HCT116 (cell line): ENCODE measurements around the gene CFAP161.

Source experiments
- CTCF ChIP-seq, 3 experiments: fragments of 200-600 bp in 1 of 3; sonication (generic) in 1 of 3; IDR thresholded peaks in 2 of 3; conservative IDR thresholded peaks in 1 of 3; 2 replicates each; pipeline ENCODE4 v1.5.1; 2012 to 2017; ENCODE audit warnings: low read depth in 2 of 3, low read length in 2 of 3, antibody characterized with exemption in 1 of 3, borderline replicate concordance in 1 of 3, control low read depth in 1 of 3, mild to moderate bottlenecking in 1 of 3, mixed read lengths in 1 of 3, mixed run types in 1 of 3, moderate library complexity in 1 of 3; ENCODE audit not compliant: insufficient read depth in 1 of 3
- EZH2 ChIP-seq: fragments of 200-600 bp; sonication (generic); IDR thresholded peaks from 2 replicates; pipeline ENCODE4 v1.6.1; 2017; ENCODE audit warnings: antibody characterized with exemption, mixed run types
- EZH2phosphoT487 ChIP-seq: fragments of 200-600 bp; IDR thresholded peaks from 2 replicates; pipeline ENCODE4 v1.6.1; 2018; ENCODE audit warnings: antibody characterized with exemption, borderline replicate concordance
- JUND ChIP-seq: IDR thresholded peaks from 2 replicates; pipeline ENCODE4 v1.6.1; 2012
- MAX ChIP-seq: IDR thresholded peaks from 2 replicates; pipeline ENCODE4 v1.6.1; 2012
- POLR2A ChIP-seq: IDR thresholded peaks from 2 replicates; pipeline ENCODE4 v1.7.0; 2011; ENCODE audit warnings: borderline replicate concordance; ENCODE audit not compliant: insufficient read depth, insufficient read length; ENCODE audit errors: extremely low read depth
- POLR2AphosphoS5 ChIP-seq: IDR thresholded peaks from 2 replicates; pipeline ENCODE4 v1.6.1; 2011; ENCODE audit warnings: mild to moderate bottlenecking, low read depth, low read length, moderate library complexity
- SRF ChIP-seq: IDR thresholded peaks from 2 replicates; pipeline ENCODE4 v1.6.1; 2012; ENCODE audit warnings: low read depth
- YY1 ChIP-seq: IDR thresholded peaks from 2 replicates; pipeline ENCODE4 v1.6.1; 2011; ENCODE audit warnings: low read length, low read depth, moderate library complexity, mild to moderate bottlenecking; ENCODE audit not compliant: insufficient replicate concordance; ENCODE audit errors: extremely low read depth
- ZNF274 ChIP-seq: fragments of 200-500 bp; sonication (Bioruptor generic); IDR thresholded peaks from 2 replicates; pipeline ENCODE4 v1.6.1; 2014; ENCODE audit warnings: mild to moderate bottlenecking, low read depth, low read length, inconsistent platforms
- TF ChIP-seq, protein P1 (sequence below): IDR thresholded peaks from 2 replicates; pipeline ENCODE4 v1.6.1; 2012

DNA sequence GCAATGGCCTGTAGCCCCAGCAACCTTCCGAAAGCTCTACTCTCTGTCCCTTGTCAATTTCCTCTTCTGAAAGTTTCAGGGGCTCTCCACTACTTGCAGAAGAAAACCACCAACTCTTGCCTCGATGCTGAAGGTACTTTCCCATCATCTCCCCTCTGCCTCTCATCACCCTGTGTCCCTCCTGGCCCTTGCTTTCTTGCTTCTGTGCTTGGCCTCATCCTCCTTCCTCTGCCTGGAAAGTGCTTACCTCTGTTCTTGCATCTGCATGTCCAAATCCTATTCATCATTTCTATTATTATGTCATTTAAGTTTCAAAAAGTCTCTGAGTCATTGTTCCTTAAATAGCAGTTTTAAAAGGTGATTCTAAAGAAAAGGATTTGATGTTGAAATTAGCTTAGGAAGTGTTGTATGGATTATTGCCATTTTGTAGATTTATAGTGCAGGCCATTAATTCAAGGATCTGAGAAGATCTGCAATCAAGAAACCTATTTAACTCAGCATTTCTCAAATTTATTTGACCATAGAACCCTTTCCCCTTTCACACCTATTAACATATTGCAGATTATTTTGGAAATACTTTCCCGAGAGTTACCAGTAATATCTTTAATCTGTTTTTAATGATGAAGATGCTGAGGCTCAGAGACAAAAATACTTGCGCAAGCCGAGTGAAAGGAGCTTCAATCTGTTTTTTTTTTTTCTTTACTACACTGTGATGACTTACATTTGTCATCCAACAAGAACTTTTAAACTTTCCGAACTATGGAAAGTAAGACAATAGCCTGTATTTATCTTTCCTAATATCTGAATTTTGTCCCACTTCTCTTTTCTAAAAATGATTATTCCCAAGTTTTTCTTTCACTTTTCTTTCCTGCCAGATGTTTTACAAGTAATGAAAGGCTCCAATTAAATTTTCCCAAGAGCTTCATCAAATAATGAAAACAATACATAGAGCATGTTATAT lies 22.3 kb upstream of the CFAP161 start:
- TF ChIP-seq YY1 (no peak), EZH2 (no peak), CTCF (IDR thresholded peaks at IDR 0.05 in 2 of 3, conservative IDR thresholded peaks at IDR 0.05 in 1 of 3; ENCODE audit: borderline replicate concordance in 1 of 3, insufficient read depth in 1 of 3, low read depth in 2 of 3, low read length in 2 of 3) (no peak), POLR2AphosphoS5 (no peak), SRF (no peak), MAX (no peak), JUND (no peak), ZNF274 (no peak), POLR2A (no peak), EZH2phosphoT487 (no peak)
- TF ChIP-seq, protein P1, sequence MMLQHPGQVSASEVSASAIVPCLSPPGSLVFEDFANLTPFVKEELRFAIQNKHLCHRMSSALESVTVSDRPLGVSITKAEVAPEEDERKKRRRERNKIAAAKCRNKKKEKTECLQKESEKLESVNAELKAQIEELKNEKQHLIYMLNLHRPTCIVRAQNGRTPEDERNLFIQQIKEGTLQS: no peak
